GM12878 (cell line): ENCODE results near the gene NAV3. TPM values are rescaled to one million over a fixed set of nuclear protein-coding genes. Genes with fewer than 3 reads are reported as not detected.

Experiments
- ATF7 ChIP-seq: fragments of 450-650 bp; IDR thresholded peaks from 2 replicates; pipeline ENCODE4 v1.6.1; 2016; ENCODE audit warnings: low read depth, mild to moderate bottlenecking
- BHLHE40 ChIP-seq, 2 experiments: fragments of 450-650 bp in 1 of 2; IDR thresholded peaks; 2 replicates each; pipeline ENCODE4 v1.6.1; 2011 to 2017; ENCODE audit warnings: low read depth in 2 of 2, borderline replicate concordance in 1 of 2, improper control_type of control experiment in 1 of 2, low read length in 1 of 2, mild to moderate bottlenecking in 1 of 2
- FOXM1 ChIP-seq: IDR thresholded peaks from 2 replicates; pipeline ENCODE4 v1.6.1; 2012; ENCODE audit warnings: low read depth, mild to moderate bottlenecking, inconsistent platforms, low read length, moderate library complexity
- HDGF ChIP-seq: fragments of 450-650 bp; IDR thresholded peaks from 2 replicates; pipeline ENCODE4 v1.6.1; 2016; ENCODE audit warnings: antibody characterized with exemption
- JUNB ChIP-seq: IDR thresholded peaks from 2 replicates; pipeline ENCODE4 v1.6.1; 2016; ENCODE audit warnings: antibody characterized with exemption, mild to moderate bottlenecking
- MEF2A ChIP-seq: IDR thresholded peaks from 2 replicates; pipeline ENCODE4 v1.6.1; 2011; ENCODE audit warnings: low read depth, mild to moderate bottlenecking, low read length, moderate library complexity; ENCODE audit not compliant: insufficient read depth
- NFIC ChIP-seq: IDR thresholded peaks from 2 replicates; pipeline ENCODE4 v1.6.1; 2012; ENCODE audit warnings: low read depth, mild to moderate bottlenecking, inconsistent platforms, low read length, moderate library complexity
- NFXL1 ChIP-seq: fragments of 450-650 bp; IDR thresholded peaks from 2 replicates; pipeline ENCODE4 v1.6.1; 2017; ENCODE audit warnings: antibody characterized with exemption, mild to moderate bottlenecking, borderline replicate concordance
- NKRF ChIP-seq: fragments of 450-650 bp; conservative IDR thresholded peaks from 2 replicates; pipeline ENCODE4 v1.6.1; 2017; ENCODE audit warnings: mild to moderate bottlenecking, moderate library complexity
- NR2C1 ChIP-seq: fragments of 450-650 bp; IDR thresholded peaks from 2 replicates; pipeline ENCODE4 v1.6.1; 2017; ENCODE audit warnings: antibody characterized with exemption, mild to moderate bottlenecking, moderate library complexity
- NR2C2 ChIP-seq: IDR thresholded peaks from 2 replicates; pipeline ENCODE4 v1.6.1; 2011; ENCODE audit warnings: borderline replicate concordance, low read depth; ENCODE audit not compliant: control insufficient read depth, insufficient read length
- PKNOX1 ChIP-seq: fragments of 450-650 bp; IDR thresholded peaks from 2 replicates; pipeline ENCODE4 v1.6.1; 2016; ENCODE audit warnings: mild to moderate bottlenecking
- POLR2AphosphoS5 ChIP-seq: IDR thresholded peaks from 2 replicates; pipeline ENCODE4 v1.6.1; 2011; ENCODE audit warnings: mild to moderate bottlenecking, low read length, inconsistent platforms
- RELA ChIP-seq: fragments of 450-650 bp; IDR thresholded peaks from 2 replicates; pipeline ENCODE4 v1.8.0; 2014; ENCODE audit warnings: borderline replicate concordance; ENCODE audit not compliant: partially characterized antibody
- SIN3A ChIP-seq: IDR thresholded peaks from 2 replicates; pipeline ENCODE4 v1.6.1; 2012; ENCODE audit warnings: low read depth, low read length, improper control_type of control experiment
- SMARCA5 ChIP-seq: fragments of 450-650 bp; IDR thresholded peaks from 2 replicates; pipeline ENCODE4 v1.6.1; 2017; ENCODE audit warnings: mild to moderate bottlenecking
- SREBF2 ChIP-seq: IDR thresholded peaks from 2 replicates; pipeline ENCODE4 v1.6.1; 2012; ENCODE audit warnings: mild to moderate bottlenecking, low read length
- SUZ12 ChIP-seq: fragments of 200-600 bp; sonication (generic); IDR thresholded peaks from one replicate; pipeline ENCODE4 v1.6.1; 2018; ENCODE audit warnings: antibody characterized with exemption, mild to moderate bottlenecking; ENCODE audit not compliant: unreplicated experiment
- TARDBP ChIP-seq: IDR thresholded peaks from 2 replicates; pipeline ENCODE4 v1.6.1; 2016; ENCODE audit warnings: borderline replicate concordance
- YBX1 ChIP-seq: fragments of 450-650 bp; IDR thresholded peaks from 2 replicates; pipeline ENCODE4 v1.6.1; 2016; ENCODE audit warnings: antibody characterized with exemption
- YY1 ChIP-seq: IDR thresholded peaks from 2 replicates; pipeline ENCODE4 v1.6.1; 2011; ENCODE audit warnings: low read depth, mild to moderate bottlenecking, low read length
- ZBED1 ChIP-seq: IDR thresholded peaks from 2 replicates; pipeline ENCODE4 v1.6.1; 2016; ENCODE audit warnings: borderline replicate concordance
- ZBTB11 ChIP-seq: fragments of 450-650 bp; formaldehyde crosslinking; IDR thresholded peaks from 2 replicates; pipeline ENCODE4 v1.5.0; 2022; ENCODE audit warnings: mild to moderate bottlenecking, missing genetic modification characterization
- ZNF274 ChIP-seq: IDR thresholded peaks from one replicate; pipeline ENCODE4 v1.8.0; 2011; ENCODE audit not compliant: insufficient read length, insufficient read depth
- polyA plus RNA-seq, 11 experiments: library from polyadenylated mRNA; depleted of rRNA in 4 of 11; unstranded in 6 of 11; stranded (reverse) in 5 of 11; fragments of >200 nt; fragmentation: Nextera tagmentation in 4 of 11; fragmentation: Illumina TruSeq in 1 of 11; extraction: Ambion mirVana in 4 of 11; extraction: Trizol in 1 of 11; gene quantifications; 1 replicate in 1 of 11; 2 replicates in 10 of 11; pipeline versions ENCODE4 v1.2.1 to v1.2.3, GENCODE V29; 2011 to 2016; ENCODE audit warnings: inconsistent platforms in 2 of 11, missing spikeins in 2 of 11, low read depth in 1 of 11
- total RNA-seq, 4 experiments: library from RNA; depleted of rRNA in 3 of 4; stranded (reverse); fragments of >200 nt in 3 of 4; fragmentation: Illumina TruSeq in 1 of 4; extraction: Trizol in 1 of 4; gene quantifications; 2 replicates each; pipeline versions ENCODE4 v1.2.1 to v1.2.3, GENCODE V29; 2013 to 2021
- TF ChIP-seq, protein P1 (sequence below): IDR thresholded peaks from 2 replicates; pipeline ENCODE4 v1.6.1; 2012; ENCODE audit warnings: low read length, inconsistent platforms

The NAV3 gene
- total and polyA plus RNA-seq, 10 of the 15 experiments (the other 5 are each of a cell fraction or from before 2014, with no cell fraction given) = 0.05 to 0.51 (median 0.22) TPM; not detected in 1

GRCh38 chr12:77995436-77996167, 164.9 kb downstream of the NAV3 start (continued):
- TF ChIP-seq MEF2A (peak; percentile 54; the same call in 1 of the 2 replicates), JUNB (peak; percentile 100), TARDBP (no peak), NKRF (no peak), RELA (no peak), SMARCA5 (no peak), YBX1 (no peak), ZBED1 (peak; percentile 42; the same call in 1 of the 2 replicates), ATF7 (peak; percentile 58; the same call in 1 of the 2 replicates), HDGF (no peak), SUZ12 (no peak), YY1 (no peak), SREBF2 (no peak), PKNOX1 (peak; percentile 84), NFIC (peak; percentile 99), BHLHE40 (IDR thresholded peaks at IDR 0.05; ENCODE audit: borderline replicate concordance in 1 of 2, low read depth in 2 of 2, low read length in 1 of 2) (peak in 1 of 2 experiments; percentile 41; a peak in 1 of 4 replicates), NR2C2 (no peak), FOXM1 (peak; percentile 95), NR2C1 (no peak), SIN3A (no peak), ZNF274 (no peak), NFXL1 (no peak), POLR2AphosphoS5 (no peak), ZBTB11 (no peak)
- TF ChIP-seq, protein P1, sequence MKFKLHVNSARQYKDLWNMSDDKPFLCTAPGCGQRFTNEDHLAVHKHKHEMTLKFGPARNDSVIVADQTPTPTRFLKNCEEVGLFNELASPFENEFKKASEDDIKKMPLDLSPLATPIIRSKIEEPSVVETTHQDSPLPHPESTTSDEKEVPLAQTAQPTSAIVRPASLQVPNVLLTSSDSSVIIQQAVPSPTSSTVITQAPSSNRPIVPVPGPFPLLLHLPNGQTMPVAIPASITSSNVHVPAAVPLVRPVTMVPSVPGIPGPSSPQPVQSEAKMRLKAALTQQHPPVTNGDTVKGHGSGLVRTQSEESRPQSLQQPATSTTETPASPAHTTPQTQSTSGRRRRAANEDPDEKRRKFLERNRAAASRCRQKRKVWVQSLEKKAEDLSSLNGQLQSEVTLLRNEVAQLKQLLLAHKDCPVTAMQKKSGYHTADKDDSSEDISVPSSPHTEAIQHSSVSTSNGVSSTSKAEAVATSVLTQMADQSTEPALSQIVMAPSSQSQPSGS = peak; percentile 96
